Trophoblast cell (in vitro differentiated cells and primary cell): Measurements from ENCODE around the gene ORC2.

Source experiments
- DNase-seq, 2 donors: peaks; one replicate each; pipeline ENCODE4 v3.0.0-alpha.2; 2016
- H2AFZ ChIP-seq: 2 replicates; pipeline ENCODE4 v1.6.1; 2013; ENCODE audit warnings: low read length, moderate library complexity, mild to moderate bottlenecking; ENCODE audit not compliant: insufficient read depth, poor library complexity
- H2AK5ac ChIP-seq: 2 replicates; pipeline ENCODE4 v1.6.1; 2013; ENCODE audit warnings: mild to moderate bottlenecking, low read length
- H2BK120ac ChIP-seq: 2 replicates; pipeline ENCODE4 v1.6.1; 2013; ENCODE audit warnings: low read length, mild to moderate bottlenecking, moderate library complexity; ENCODE audit not compliant: insufficient read depth, poor library complexity
- H2BK12ac ChIP-seq: 2 replicates; pipeline ENCODE4 v1.6.1; 2013; ENCODE audit warnings: mild to moderate bottlenecking, low read length, moderate library complexity
- H2BK5ac ChIP-seq: 2 replicates; pipeline ENCODE4 v1.6.1; 2013; ENCODE audit warnings: low read length, low read depth, moderate library complexity, mild to moderate bottlenecking; ENCODE audit not compliant: poor library complexity
- H3K14ac ChIP-seq: 2 replicates; pipeline ENCODE4 v1.6.1; 2013; ENCODE audit warnings: mild to moderate bottlenecking, low read length
- H3K18ac ChIP-seq: 2 replicates; pipeline ENCODE4 v1.6.1; 2013; ENCODE audit warnings: mild to moderate bottlenecking, low read length
- H3K23ac ChIP-seq: 2 replicates; pipeline ENCODE4 v1.6.1; 2013; ENCODE audit warnings: low read length
- H3K27ac ChIP-seq: 2 replicates; pipeline ENCODE4 v1.5.1; 2013; ENCODE audit warnings: low read depth, mild to moderate bottlenecking, inconsistent platforms, low read length, moderate library complexity
- H3K27me3 ChIP-seq: 2 replicates; pipeline ENCODE4 v1.6.1; 2013; ENCODE audit warnings: inconsistent platforms, mild to moderate bottlenecking, low read length, moderate library complexity; ENCODE audit not compliant: insufficient read depth
- H3K36me3 ChIP-seq, 2 experiments: 1 replicate in 1 of 2; 2 replicates in 1 of 2; pipeline ENCODE4 v1.6.1; 2013; ENCODE audit warnings: low read length in 2 of 2, mild to moderate bottlenecking in 2 of 2, moderate library complexity in 1 of 2; ENCODE audit not compliant: insufficient read depth in 2 of 2, control insufficient read depth in 1 of 2
- H3K4ac ChIP-seq: 2 replicates; pipeline ENCODE4 v1.6.1; 2013; ENCODE audit warnings: low read depth, mild to moderate bottlenecking, low read length, moderate library complexity
- H3K4me1 ChIP-seq, 2 experiments: 1 replicate in 1 of 2; 2 replicates in 1 of 2; pipeline ENCODE4 v1.6.1; 2013; ENCODE audit warnings: low read length in 2 of 2, mild to moderate bottlenecking in 2 of 2, moderate library complexity in 1 of 2; ENCODE audit not compliant: insufficient read depth in 2 of 2, control insufficient read depth in 1 of 2
- H3K4me2 ChIP-seq: 2 replicates; pipeline ENCODE4 v1.6.1; 2013; ENCODE audit warnings: inconsistent platforms, mild to moderate bottlenecking, low read length, moderate library complexity
- H3K4me3 ChIP-seq: 2 replicates; pipeline ENCODE4 v1.5.1; 2013; ENCODE audit warnings: mild to moderate bottlenecking, low read depth, low read length, inconsistent platforms
- H3K79me1 ChIP-seq: one replicate; pipeline ENCODE4 v1.6.1; 2013; ENCODE audit warnings: low read length
- H3K79me2 ChIP-seq: 2 replicates; pipeline ENCODE4 v1.6.1; 2013; ENCODE audit warnings: low read length, mild to moderate bottlenecking; ENCODE audit not compliant: control insufficient read depth, insufficient read depth, poor library complexity
- H3K9ac ChIP-seq: 2 replicates; pipeline ENCODE4 v1.6.1; 2013; ENCODE audit warnings: mild to moderate bottlenecking, low read length
- H3K9me3 ChIP-seq: 2 replicates; pipeline ENCODE4 v1.6.1; 2013; ENCODE audit warnings: low read depth, mild to moderate bottlenecking, control low read depth, inconsistent platforms, low read length; ENCODE audit not compliant: insufficient read depth
- H4K12ac ChIP-seq: 2 replicates; pipeline ENCODE4 v1.6.1; 2013; ENCODE audit warnings: low read depth, mild to moderate bottlenecking, low read length, moderate library complexity
- H4K8ac ChIP-seq: 2 replicates; pipeline ENCODE4 v1.6.1; 2013; ENCODE audit warnings: low read depth, mild to moderate bottlenecking, low read length, moderate library complexity
- H4K91ac ChIP-seq: one replicate; pipeline ENCODE4 v1.6.1; 2013; ENCODE audit warnings: low read depth, mild to moderate bottlenecking, low read length, moderate library complexity
- WGBS: extraction: QIAGEN DNeasy Blood & Tissue Kit; methylation state at CpG from one replicate; pipeline ENCODE4 v1.1.7; 2013; ENCODE audit warnings: missing lambda C conversion rate; ENCODE audit not compliant: insufficient read length, insufficient coverage; ENCODE audit errors: extremely low coverage; 5-methylcytosine and 5-hydroxymethylcytosine counted together

The ORC2 gene

GRCh38 chr2:200961674-200962073, 1.8 kb downstream of the ORC2 start:
- Histone ChIP-seq H3K79me2 (peaks cover 3% of the 10 kb centered on the region), H4K12ac (no peak overlapping the region)
- DNase-seq = no peak

GRCh38 chr2:200950378-200950777, 13.1 kb downstream of the ORC2 start:
- H3K9ac ChIP-seq = no peak overlapping the region
- H2AFZ ChIP-seq = no peak overlapping the region

More at GRCh38 chr2:200961674-200962073, 1.8 kb downstream of the ORC2 start:
- Histone ChIP-seq H3K18ac (no peak overlapping the region), H3K14ac (no peak overlapping the region), H4K8ac (no peak overlapping the region), H2BK5ac (no peak overlapping the region), H3K79me1 (peaks cover 6% of the 10 kb centered on the region), H3K27me3 (no peaks in the 10 kb centered on the region), H3K4ac (no peak overlapping the region), H3K27ac (no peak overlapping the region), H2AFZ (no peak overlapping the region), H2BK12ac (no peak overlapping the region), H2BK120ac (no peak overlapping the region), H3K4me3 (no peak overlapping the region), H4K91ac (no peak overlapping the region), H3K4me2 (no peak overlapping the region), H3K4me1 (peaks cover 5 to 10% of the 10 kb centered on the region in 2 experiments), H3K9me3 (no peaks in the 10 kb centered on the region), H2AK5ac (no peak overlapping the region), H3K23ac (no peak overlapping the region), H3K9ac (no peak overlapping the region), H3K36me3 (peaks cover 0 to 5% of the 10 kb centered on the region in 2 experiments)
- no CpG with 5 or more reads among the region's 2 CpGs for WGBS

GRCh38 chr2:200945395-200945729, 18.1 kb downstream of the ORC2 start:
- Histone ChIP-seq H4K91ac (no peak overlapping the region), H3K27ac (no peak overlapping the region), H3K79me2 (no peaks in the 10 kb centered on the region), H2BK120ac (no peak overlapping the region), H3K18ac (no peak overlapping the region), H3K27me3 (no peaks in the 10 kb centered on the region), H3K14ac (no peak overlapping the region), H3K4me2 (no peak overlapping the region), H3K4me3 (no peak overlapping the region), H3K9ac (no peak overlapping the region), H2BK5ac (no peak overlapping the region), H3K23ac (no peak overlapping the region), H2BK12ac (no peak overlapping the region), H4K12ac (no peak overlapping the region), H3K4ac (no peak overlapping the region), H3K9me3 (no peaks in the 10 kb centered on the region), H3K79me1 (no peaks in the 10 kb centered on the region), H2AK5ac (no peak overlapping the region), H4K8ac (no peak overlapping the region), H3K4me1 (peaks cover 0 to 4% of the 10 kb centered on the region in 2 experiments), H2AFZ (no peak overlapping the region), H3K36me3 (peaks cover 21 to 28% of the 10 kb centered on the region in 2 experiments)
- WGBS = no CpG with 5 or more reads among the region's 4 CpGs
- DNase-seq = no peak

More at GRCh38 chr2:200950378-200950777, 13.1 kb downstream of the ORC2 start:
- Histone ChIP-seq H2BK5ac (no peak overlapping the region), H4K12ac (no peak overlapping the region), H2BK120ac (no peak overlapping the region), H4K8ac (no peak overlapping the region), H3K23ac (no peak overlapping the region), H3K14ac (no peak overlapping the region), H3K4me1 (no peaks in the 10 kb centered on the region), H2AK5ac (no peak overlapping the region), H3K4me3 (no peak overlapping the region), H3K9me3 (no peaks in the 10 kb centered on the region), H3K18ac (no peak overlapping the region), H3K4ac (no peak overlapping the region), H3K79me2 (no peaks in the 10 kb centered on the region), H3K27ac (no peak overlapping the region), H3K27me3 (no peaks in the 10 kb centered on the region), H3K36me3 (peaks cover 20 to 23% of the 10 kb centered on the region in 2 experiments), H3K4me2 (no peak overlapping the region), H3K79me1 (no peaks in the 10 kb centered on the region), H2BK12ac (no peak overlapping the region), H4K91ac (no peak overlapping the region)
- no CpG with 5 or more reads among the region's 3 CpGs for WGBS
- DNase-seq = peak in 1 of 2 donors; percentile 10

GRCh38 chr2:200944467-200945394, 18.7 kb downstream of the ORC2 start:
- H2BK12ac ChIP-seq = no peak overlapping the region
- no peaks in the 10 kb centered on the region for H3K79me2 ChIP-seq
- H3K4me1 ChIP-seq = peaks cover 0 to 4% of the 10 kb centered on the region in 2 experiments
- H3K4ac ChIP-seq = no peak overlapping the region
- peak; percentile 93 to 96 for DNase-seq
- H3K23ac ChIP-seq = no peak overlapping the region
- no peaks in the 10 kb centered on the region for H3K27me3 ChIP-seq
- no peak overlapping the region for H3K27ac ChIP-seq
- H2BK5ac ChIP-seq = no peak overlapping the region
- H2AK5ac ChIP-seq = no peak overlapping the region
- H3K9ac ChIP-seq = no peak overlapping the region
- no peak overlapping the region for H3K4me2 ChIP-seq
- H3K79me1 ChIP-seq = no peaks in the 10 kb centered on the region
- no peak overlapping the region for H2BK120ac ChIP-seq
- no peak overlapping the region for H4K91ac ChIP-seq
- no peak overlapping the region for H4K12ac ChIP-seq
- no peak overlapping the region for H3K4me3 ChIP-seq
- H3K9me3 ChIP-seq = no peaks in the 10 kb centered on the region
- H2AFZ ChIP-seq = no peak overlapping the region
- H4K8ac ChIP-seq = no peak overlapping the region
- H3K14ac ChIP-seq = no peak overlapping the region
- peaks cover 19 to 33% of the 10 kb centered on the region in 2 experiments for H3K36me3 ChIP-seq
- H3K18ac ChIP-seq = no peak overlapping the region
- no CpG with 5 or more reads among the region's 12 CpGs for WGBS
